ENCODE data around the gene ZNF664. TPM values are rescaled to one million over a fixed set of nuclear protein-coding genes. Genes with fewer than 3 reads are reported as not detected.

ZNF664 gene
- total RNA-seq, 1 experiment from 2014 or later: 124 TPM

DNA sequence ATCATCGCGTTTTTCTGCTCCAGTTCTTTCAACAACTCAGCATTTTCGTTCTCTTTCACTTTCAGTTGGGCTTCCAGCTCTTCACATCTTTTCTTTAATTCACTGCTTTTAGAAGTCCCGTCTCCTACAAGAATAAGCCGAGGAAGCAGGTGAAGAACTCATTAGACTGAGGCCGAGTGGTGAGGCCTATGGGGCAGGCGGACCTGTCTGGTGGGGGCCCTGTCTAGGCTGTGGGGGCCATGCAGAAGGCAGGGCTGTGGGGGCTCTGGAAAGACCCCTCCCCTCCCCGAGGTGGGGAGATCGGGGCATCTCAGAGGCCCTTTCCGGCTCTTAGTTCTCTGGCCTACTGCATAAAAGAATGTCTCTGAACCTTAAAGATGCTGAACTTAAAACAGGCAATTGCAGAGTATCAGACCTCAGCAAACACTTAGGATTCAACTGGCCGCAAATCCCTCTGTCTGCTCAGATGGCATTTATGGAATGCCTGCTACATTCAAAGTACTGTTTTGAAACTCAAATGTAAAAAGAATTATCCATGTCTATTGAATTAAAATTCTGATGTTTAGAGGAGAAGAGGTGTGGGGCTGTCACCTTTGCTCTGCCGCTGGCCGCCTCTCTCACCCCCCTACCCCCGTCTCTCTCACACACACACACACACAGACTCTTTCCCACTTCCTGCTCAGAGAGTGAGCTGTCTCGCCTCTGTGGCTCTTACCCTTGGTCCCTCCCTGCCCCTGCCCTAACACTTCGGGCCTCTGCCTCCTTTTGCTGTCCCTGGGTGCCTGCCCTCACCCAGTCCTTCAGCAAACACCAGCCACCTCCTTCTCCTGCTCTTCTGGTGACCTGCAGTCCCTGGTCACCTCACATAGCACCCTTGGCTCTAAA lies 35.1 kb upstream of the ZNF664 start:
- ATAC-seq (no peak), DNase-seq (ENCODE audit: low read depth, low spot score) (no peak)
- no peak overlapping the region for H2AFZ ChIP-seq (ENCODE audit: low read depth, low read length, poor library complexity, severe bottlenecking)
- no peaks in the 10 kb centered on the region for H3K36me3 ChIP-seq (ENCODE audit: control insufficient read depth in 1 of 2, insufficient read depth in 2 of 2, low read length in 2 of 2)
- H3K27me3 ChIP-seq (ENCODE audit: insufficient read depth, low read length): no peaks in the 10 kb centered on the region
- no peaks in the 10 kb centered on the region; a peak in 1 of 4 replicates for H3K9me3 ChIP-seq (ENCODE audit: control insufficient read depth in 1 of 2, insufficient read depth in 1 of 2, low read depth in 1 of 2, low read length in 2 of 2)
- H3K27ac ChIP-seq (ENCODE audit: low read depth, low read length): no peak overlapping the region
- H3K9ac ChIP-seq (ENCODE audit: low read length): no peak overlapping the region
- H3K4me1 ChIP-seq (ENCODE audit: control insufficient read depth in 1 of 2, insufficient read depth in 2 of 2, low read length in 2 of 2): peaks cover 0 to 5% of the 10 kb centered on the region in 2 experiments; a peak in 1 of 4 replicates
- RAD21 ChIA-PET (ENCODE audit: low non-redundant PET in 1 of 2, low total read pairs in 2 of 2, uncharacterized antibody in 2 of 2, unreplicated experiment in 2 of 2): no interaction called here
- H3K79me2 ChIP-seq (ENCODE audit: insufficient read depth, low read length): no peaks in the 10 kb centered on the region
- no peak for TF ChIP-seq SP1 (IDR thresholded peaks at IDR 0.05; ENCODE audit: low read depth)
- no peak for TF ChIP-seq ZFX (IDR thresholded peaks at IDR 0.05)
- no peak for TF ChIP-seq POLR2AphosphoS5 (IDR thresholded peaks at IDR 0.05; ENCODE audit: low read depth, low read length)
- no peak for TF ChIP-seq CBX3 (IDR thresholded peaks at IDR 0.05; ENCODE audit: low read depth)
- TF ChIP-seq RAD21 (IDR thresholded peaks at IDR 0.05; ENCODE audit: low read depth): no peak
- no peak for TF ChIP-seq SIN3A (IDR thresholded peaks at IDR 0.05; ENCODE audit: low read depth)
- TF ChIP-seq, protein P1, sequence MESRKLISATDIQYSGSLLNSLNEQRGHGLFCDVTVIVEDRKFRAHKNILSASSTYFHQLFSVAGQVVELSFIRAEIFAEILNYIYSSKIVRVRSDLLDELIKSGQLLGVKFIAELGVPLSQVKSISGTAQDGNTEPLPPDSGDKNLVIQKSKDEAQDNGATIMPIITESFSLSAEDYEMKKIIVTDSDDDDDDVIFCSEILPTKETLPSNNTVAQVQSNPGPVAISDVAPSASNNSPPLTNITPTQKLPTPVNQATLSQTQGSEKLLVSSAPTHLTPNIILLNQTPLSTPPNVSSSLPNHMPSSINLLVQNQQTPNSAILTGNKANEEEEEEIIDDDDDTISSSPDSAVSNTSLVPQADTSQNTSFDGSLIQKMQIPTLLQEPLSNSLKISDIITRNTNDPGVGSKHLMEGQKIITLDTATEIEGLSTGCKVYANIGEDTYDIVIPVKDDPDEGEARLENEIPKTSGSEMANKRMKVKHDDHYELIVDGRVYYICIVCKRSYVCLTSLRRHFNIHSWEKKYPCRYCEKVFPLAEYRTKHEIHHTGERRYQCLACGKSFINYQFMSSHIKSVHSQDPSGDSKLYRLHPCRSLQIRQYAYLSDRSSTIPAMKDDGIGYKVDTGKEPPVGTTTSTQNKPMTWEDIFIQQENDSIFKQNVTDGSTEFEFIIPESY (IDR thresholded peaks at IDR 0.05; ENCODE audit: extremely low read depth, insufficient replicate concordance, low read length): no peak
- no peak for TF ChIP-seq TCF7L2 (IDR thresholded peaks at IDR 0.05; ENCODE audit: borderline replicate concordance, extremely low read depth, insufficient read depth, insufficient read length)
- no peak for TF ChIP-seq ZNF274 (IDR thresholded peaks at IDR 0.05; ENCODE audit: low read depth, low read length)
- no peak for TF ChIP-seq EZH2 (IDR thresholded peaks at IDR 0.05)
- TF ChIP-seq, protein P2, sequence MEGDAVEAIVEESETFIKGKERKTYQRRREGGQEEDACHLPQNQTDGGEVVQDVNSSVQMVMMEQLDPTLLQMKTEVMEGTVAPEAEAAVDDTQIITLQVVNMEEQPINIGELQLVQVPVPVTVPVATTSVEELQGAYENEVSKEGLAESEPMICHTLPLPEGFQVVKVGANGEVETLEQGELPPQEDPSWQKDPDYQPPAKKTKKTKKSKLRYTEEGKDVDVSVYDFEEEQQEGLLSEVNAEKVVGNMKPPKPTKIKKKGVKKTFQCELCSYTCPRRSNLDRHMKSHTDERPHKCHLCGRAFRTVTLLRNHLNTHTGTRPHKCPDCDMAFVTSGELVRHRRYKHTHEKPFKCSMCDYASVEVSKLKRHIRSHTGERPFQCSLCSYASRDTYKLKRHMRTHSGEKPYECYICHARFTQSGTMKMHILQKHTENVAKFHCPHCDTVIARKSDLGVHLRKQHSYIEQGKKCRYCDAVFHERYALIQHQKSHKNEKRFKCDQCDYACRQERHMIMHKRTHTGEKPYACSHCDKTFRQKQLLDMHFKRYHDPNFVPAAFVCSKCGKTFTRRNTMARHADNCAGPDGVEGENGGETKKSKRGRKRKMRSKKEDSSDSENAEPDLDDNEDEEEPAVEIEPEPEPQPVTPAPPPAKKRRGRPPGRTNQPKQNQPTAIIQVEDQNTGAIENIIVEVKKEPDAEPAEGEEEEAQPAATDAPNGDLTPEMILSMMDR (IDR thresholded peaks at IDR 0.05 in 2 of 3, conservative IDR thresholded peaks at IDR 0.05 in 1 of 3; ENCODE audit: borderline replicate concordance in 1 of 3, insufficient read depth in 1 of 3, low read depth in 2 of 3, low read length in 2 of 3): no peak
- no peak for TF ChIP-seq FOSL1 (IDR thresholded peaks at IDR 0.05; ENCODE audit: low read depth)
- TF ChIP-seq, protein P3, sequence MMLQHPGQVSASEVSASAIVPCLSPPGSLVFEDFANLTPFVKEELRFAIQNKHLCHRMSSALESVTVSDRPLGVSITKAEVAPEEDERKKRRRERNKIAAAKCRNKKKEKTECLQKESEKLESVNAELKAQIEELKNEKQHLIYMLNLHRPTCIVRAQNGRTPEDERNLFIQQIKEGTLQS (IDR thresholded peaks at IDR 0.05): no peak
- no peak for TF ChIP-seq JUND (IDR thresholded peaks at IDR 0.05)
- no peak for TF ChIP-seq POLR2A (IDR thresholded peaks at IDR 0.05; ENCODE audit: borderline replicate concordance, extremely low read depth, insufficient read depth, insufficient read length)
- no peak for TF ChIP-seq EGR1 (IDR thresholded peaks at IDR 0.05; ENCODE audit: low read depth)
- no peak for TF ChIP-seq YY1 (IDR thresholded peaks at IDR 0.05; ENCODE audit: extremely low read depth, insufficient replicate concordance, low read depth, low read length)
- TF ChIP-seq EZH2phosphoT487 (IDR thresholded peaks at IDR 0.05; ENCODE audit: borderline replicate concordance): no peak
- CTCF ChIA-PET: no interaction called here
- no peak overlapping the region for H3K4me2 ChIP-seq (ENCODE audit: low read length)
- no TSS peak for BruUV-seq (replicated peaks)
- intact Hi-C loops (cut with micrococcal nuclease): no loop called here
- no peaks in the 10 kb centered on the region for H4K20me1 ChIP-seq (ENCODE audit: insufficient read depth)
- POLR2A ChIA-PET: no interaction called here
- H3K9me2 ChIP-seq (ENCODE audit: insufficient read depth): no peaks in the 10 kb centered on the region
- H3K4me3 ChIP-seq (replicated peaks in 1 of 2; ENCODE audit: low read depth in 1 of 2, low read length in 2 of 2): no peak overlapping the region

Measured in HCT116 (cell line).